ENCODE results near the gene ERVK3-1.
"Not testable (repeated sequence)": the region's sequence is repeated elsewhere in the genome, so short reads cannot be mapped to it uniquely, and the experiment has no call there.

ERVK3-1 gene

GRCh38 chr19:58305932-58306323 lies 751 bp downstream of the ERVK3-1 start:
- no peak for DNase-seq

DNA sequence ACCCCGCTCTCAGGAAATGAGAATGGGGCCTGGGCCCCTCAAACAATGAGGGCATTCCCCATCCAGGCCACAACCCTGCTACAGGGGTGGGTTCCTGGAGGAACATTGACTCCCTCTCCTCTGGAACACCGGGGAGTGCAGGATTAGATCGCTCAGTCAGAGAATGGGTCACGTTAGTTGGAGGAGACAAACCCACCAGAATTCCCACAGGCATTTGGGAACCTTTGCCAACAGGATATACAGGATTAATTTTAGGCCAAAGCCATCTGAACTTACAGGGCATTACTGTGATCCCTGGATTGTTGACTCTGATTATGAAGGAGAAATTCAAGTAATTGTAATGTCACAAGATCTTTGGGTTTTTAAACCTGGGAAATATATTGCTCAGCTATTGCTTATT lies 2.6 kb downstream of the ERVK3-1 start:
- no peak for DNase-seq

DNA sequence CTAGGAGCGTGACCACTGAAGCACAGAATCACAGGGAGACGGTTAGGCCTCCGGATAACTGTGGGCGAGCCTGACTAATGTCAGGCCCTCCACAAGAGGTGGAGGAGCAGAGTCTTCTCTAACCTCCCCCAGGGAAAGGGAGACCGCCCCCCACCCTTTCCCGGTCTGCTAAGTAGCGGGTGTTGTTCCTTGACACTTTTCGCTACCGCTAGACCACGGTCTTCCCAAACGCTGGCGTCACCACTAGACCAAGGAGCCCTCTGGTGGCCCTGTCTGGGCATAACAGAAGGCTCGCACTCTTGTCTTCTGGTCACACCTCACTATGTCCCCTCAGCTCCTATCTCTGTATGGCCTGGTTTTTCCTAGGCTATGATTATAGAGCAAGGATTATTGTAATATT lies 5.5 kb downstream of the ERVK3-1 start:
- not testable (repeated sequence) for DNase-seq

DNA sequence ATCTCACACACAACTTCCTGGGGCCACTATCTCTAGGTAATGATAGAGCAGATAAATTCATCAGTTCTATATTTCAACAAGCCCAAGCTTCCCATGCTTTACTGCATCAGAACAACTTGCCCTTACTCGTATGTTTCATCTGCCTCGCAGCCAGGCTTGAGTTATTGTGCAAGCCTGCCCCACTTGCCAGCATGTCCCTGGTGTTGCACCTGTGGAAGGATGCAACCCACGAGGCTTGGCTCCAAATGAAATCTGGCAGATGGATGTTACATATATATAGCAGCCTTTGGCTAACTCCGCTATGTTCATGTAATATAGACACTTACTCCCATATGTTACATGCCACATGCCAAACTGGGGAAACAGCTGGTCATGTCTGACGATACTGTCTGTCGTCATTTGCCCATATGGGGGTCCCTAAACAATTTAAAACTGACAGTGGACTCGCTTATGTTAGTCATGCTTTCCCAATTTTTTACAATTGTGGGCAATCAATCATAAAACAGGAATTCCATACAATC lies 6.2 kb downstream of the ERVK3-1 start:
- DNase-seq, result no peak

DNA sequence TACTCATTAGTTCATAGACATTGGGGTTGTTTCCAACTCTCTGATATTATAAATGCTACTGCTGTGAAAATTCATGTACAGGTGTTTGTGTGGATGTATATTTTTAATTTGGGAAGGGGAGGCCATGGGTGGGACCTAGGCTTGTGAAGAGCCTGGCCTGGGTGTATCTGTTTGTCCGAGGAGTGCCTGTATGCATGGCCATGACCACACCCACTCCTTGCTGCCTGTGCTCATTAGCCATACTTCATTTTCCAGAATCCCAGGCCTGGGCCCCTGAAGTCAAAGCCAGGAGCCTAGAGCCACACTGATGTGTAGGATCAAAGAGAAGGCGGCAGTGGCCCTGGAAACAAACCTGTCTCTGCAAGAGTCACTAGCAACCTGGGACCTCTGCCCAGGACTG lies 10.4 kb downstream of the ERVK3-1 start:
- no peak for DNase-seq

DNA sequence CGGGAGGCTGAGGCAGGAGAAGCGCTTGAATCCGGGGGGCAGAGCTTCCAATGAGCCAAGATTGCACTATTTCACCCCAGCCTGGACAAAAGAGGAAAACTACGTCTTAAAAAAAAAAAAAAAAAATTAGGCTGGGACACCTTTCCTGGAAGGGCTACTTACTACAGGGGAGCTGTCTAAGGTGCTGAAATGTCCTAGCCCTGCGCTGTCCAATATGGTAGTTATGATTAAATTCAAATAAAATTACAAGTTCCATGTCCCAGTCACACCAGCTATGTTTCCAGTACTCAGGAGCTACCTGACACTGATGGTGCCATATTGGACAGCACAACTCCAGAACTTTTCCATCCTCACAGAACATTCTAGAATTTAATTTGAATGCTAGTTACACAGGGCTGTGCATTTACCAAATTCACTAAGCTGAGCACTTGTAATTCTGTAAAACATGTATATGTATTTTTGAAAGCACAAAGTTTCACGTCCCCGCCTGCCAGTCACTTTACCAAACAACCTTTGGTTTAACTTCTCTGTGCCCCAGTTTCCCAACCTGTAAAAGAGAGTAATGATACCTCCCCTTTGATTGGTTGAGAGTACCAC lies 12.4 kb downstream of the ERVK3-1 start:
- no peak for DNase-seq

DNA sequence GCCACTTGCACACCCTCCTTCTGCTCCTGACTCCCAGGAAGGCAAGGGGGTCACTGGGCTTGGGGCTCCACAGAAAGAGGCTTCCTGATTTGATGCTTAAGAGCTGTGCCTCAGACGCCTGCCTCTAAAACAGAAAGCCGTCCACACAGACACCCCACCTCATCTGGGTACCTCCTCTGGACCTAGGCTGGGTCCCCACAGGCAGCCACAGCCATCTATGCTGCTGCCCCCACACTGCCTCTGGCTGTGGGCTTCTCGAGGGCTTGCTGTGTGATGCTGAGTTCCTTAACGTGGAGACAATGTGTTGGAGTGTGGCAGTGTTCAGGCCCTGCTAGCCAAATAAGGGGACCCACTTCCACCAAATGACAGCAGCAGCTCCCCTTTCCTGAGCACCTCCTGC lies 13.1 kb downstream of the ERVK3-1 start:
- DNase-seq, result no peak

GRCh38 chr19:58319241-58319640 lies 14.1 kb downstream of the ERVK3-1 start:
- no peak for DNase-seq

DNA sequence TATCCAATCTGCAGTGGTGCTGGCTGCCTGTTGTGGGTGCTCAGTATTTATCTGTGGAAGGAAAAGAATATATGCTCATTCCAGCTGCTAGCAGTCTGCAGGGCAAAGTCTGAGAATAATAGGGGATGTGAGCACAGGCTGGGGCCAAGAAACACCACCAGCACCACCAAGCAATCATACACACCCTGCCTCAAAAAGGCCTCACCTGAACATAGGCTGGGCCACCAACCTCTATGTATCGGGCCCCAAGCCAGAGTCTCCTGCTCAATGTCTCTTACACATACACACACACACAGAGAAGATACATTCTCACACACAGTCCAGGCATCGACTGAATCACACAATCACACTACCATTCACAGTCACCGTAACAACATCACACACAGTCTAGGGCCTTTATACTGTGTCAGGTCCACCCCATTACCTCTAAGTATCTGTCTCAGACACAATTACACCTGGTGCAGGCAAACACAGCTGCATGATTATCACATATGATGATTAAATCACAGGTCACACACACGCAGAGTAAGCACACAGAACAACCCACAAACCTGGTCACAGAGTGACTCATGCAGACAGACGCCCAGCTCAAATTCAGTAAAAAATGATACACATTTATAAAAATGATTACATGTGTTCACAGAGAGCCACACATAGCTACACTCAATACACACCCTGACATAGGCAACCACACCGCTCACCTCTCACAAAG lies 20.3 kb downstream of the ERVK3-1 start:
- no peak for DNase-seq

DNA sequence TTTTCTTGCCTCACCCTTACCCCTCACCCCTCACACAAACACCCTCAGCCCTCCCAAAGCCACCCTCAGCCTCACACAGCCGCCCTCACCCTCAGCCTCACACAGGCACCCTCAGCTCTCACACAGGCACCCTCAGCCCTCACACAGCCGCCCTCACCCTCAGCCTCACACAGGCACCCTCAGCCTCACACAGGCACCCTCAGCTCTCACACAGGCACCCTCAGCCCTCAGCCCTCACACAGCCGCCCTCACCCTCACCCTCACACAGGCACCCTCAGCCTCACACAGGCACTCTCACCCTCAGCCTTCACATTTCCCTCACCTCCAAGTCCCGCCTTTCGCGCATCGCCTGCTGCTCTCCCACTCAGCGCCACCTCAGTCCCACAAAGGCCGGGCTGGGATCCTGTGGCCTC lies 21.3 kb downstream of the ERVK3-1 start:
- DNase-seq, result no peak

DNA sequence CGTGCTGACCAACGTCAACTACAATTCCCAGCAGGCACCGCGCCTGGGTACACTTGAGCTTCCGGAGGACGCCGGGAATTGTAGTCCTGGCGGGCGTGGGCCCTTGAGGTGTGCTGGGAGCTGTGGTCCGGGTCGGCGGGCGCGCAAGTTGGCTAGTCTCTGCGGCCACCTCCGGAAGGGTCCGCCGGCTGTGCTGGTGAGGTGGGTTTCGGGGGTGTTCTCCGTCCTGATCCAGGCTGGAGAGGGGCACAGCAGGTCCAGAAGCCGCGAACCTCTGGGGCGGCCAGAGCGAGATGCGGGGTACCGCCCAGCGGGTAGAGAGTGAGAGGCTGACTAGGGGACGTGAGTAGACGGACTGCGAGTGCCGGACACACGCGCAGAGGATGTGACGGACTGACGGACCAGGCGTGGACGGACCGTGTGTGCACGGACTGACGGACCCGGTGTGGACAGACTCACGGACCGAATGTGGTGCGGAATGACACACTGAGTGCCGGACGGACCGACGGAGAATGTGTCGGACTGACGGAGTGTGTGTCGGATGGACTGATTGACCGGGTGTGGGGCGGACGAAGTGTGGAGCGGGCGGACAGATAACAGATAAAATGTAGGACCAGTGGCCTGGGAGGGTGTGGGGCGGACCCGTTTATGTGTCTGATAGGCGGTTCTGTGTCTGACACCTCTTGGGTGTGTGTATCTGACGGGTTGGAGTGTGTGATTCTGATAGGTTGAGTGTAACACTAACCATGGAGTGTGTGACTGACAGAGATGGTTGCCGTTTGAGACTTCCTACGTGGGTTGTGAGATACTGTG lies 21.9 kb downstream of the ERVK3-1 start, which contains the start of gene ZSCAN22:
ZSCAN22 (plus strand) TSS at position 81 of the 813 bp plus-strand sequence. CDS start 7,809 bp downstream, outside the sequence.
- DNase-seq, result peak; percentile 85

GRCh38 chr19:58328999-58329398 lies 23.8 kb downstream of the ERVK3-1 start:
- DNase-seq, result no peak

GRCh38 chr19:58330458-58330857 lies 25.3 kb downstream of the ERVK3-1 start:
- DNase-seq, result no peak

GRCh38 chr19:58332697-58333096 lies 27.5 kb downstream of the ERVK3-1 start:
- DNase-seq, result no peak

DNA sequence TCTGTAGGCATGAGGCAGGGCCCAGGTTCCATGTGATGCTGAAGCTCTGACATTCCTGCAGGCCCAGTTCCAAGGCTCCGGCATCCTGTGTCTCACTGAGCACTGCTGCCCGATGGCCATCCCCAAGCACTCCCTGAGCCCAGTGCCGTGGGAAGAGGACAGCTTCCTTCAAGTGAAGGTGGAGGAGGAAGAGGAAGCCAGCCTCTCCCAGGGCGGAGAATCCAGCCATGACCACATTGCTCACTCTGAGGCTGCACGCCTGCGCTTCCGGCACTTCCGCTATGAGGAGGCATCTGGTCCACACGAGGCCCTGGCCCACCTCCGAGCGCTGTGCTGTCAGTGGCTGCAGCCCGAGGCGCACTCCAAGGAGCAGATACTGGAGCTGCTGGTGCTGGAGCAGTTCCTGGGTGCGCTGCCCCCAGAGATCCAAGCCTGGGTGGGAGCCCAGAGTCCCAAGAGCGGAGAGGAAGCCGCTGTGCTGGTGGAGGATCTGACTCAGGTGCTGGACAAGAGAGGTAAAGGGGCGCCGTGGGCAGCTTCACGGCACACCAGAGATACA lies 29.6 kb downstream of the ERVK3-1 start:
- no peak for DNase-seq

DNA sequence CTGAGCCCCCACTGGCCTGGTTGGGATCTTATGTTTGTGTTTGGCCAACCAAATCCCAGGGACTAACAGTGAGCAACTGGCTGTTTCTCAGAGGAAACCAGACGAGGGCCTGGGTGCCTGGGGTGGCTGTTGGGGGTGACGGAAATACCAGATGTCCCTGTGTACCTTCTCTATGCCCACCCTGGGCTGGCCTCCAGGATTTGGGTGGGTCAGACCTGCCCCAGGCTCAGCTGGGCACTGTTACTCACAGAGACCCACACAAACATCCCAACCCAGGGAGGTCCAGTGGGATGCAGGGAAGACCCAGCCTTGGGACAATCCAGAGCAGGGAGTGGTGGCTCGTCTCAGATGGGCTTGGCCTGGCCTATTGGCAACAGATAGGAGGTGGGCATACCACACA lies 30.5 kb downstream of the ERVK3-1 start:
- DNase-seq, result no peak

- DNase-seq, result no peak
Measured at GRCh38 chr19:58336216-58336615, 31.0 kb downstream of the ERVK3-1 start.

GRCh38 chr19:58336820-58337219 lies 31.6 kb downstream of the ERVK3-1 start:
- no peak for DNase-seq

- no peak for DNase-seq
Measured at GRCh38 chr19:58338336-58338735, 33.2 kb downstream of the ERVK3-1 start.

- DNase-seq, result no peak
Measured at GRCh38 chr19:58338825-58339558, 33.8 kb downstream of the ERVK3-1 start.

GRCh38 chr19:58345558-58345957 lies 40.4 kb downstream of the ERVK3-1 start:
- no peak for DNase-seq
